Neural crest cell (in vitro differentiated cells): ENCODE measurements around the gene SLC25A44. TPM values are rescaled to one million over a fixed set of nuclear protein-coding genes. Genes with fewer than 3 reads are reported as not detected.

ENCODE experiments used
- DNase-seq: peaks from one replicate; pipeline ENCODE4 v3.0.0; 2021; ENCODE audit warnings: low read depth, mixed read lengths, low spot score
- H3K27ac Mint-ChIP-seq: one replicate; pipeline ENCODE4 v1.8.0; 2021; ENCODE audit warnings: mild to moderate bottlenecking, mixed read lengths; ENCODE audit not compliant: unreplicated experiment
- H3K27me3 Mint-ChIP-seq: 2 replicates; pipeline ENCODE4 v1.8.0; 2021; ENCODE audit warnings: low read depth, mild to moderate bottlenecking, mixed read lengths
- H3K36me3 Mint-ChIP-seq: 2 replicates; pipeline ENCODE4 v1.8.0; 2021; ENCODE audit warnings: low read depth, mild to moderate bottlenecking, mixed read lengths
- H3K4me1 Mint-ChIP-seq: 2 replicates; pipeline ENCODE4 v1.8.0; 2021; ENCODE audit warnings: mixed read lengths
- H3K4me3 Mint-ChIP-seq: one replicate; pipeline ENCODE4 v1.8.0; 2021; ENCODE audit warnings: mild to moderate bottlenecking, mixed read lengths
- H3K9me3 Mint-ChIP-seq: 2 replicates; pipeline ENCODE4 v1.8.0; 2021; ENCODE audit warnings: mixed read lengths
- total RNA-seq: library from RNA; stranded (reverse); gene quantifications from 2 replicates; pipeline ENCODE4 v1.2.1, GENCODE V29; 2021
- TF ChIP-seq, protein P1 (sequence below): fragments of 200-600 bp; sonication (generic); conservative IDR thresholded peaks from 2 replicates; pipeline ENCODE4 v1.5.0; 2021; ENCODE audit warnings: antibody characterized with exemption, mild to moderate bottlenecking

The SLC25A44 gene
- total RNA-seq, 1 donor from 2014 or later = 22.7 TPM

DNA sequence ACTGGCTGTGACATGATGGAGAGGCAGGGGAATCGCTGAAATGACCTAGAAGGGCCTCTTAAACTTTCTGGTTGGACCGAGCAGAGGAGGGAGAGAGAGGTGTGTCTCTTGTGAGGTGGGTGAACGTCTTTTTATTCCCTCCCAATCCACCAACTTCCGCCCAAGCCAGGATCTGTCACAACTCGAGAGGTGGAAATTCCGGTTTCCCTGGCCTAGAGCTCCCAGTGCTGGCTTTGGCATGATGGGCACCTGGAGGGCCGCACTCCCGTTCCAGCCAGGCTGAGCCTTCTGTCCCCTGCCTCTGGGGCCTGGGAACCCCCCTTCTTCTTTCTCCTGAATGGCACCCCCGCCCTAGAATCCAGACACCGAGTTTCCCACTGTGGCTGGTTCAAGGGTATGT, 40.5 kb upstream of the SLC25A44 start, which contains the start of gene SEMA4A:
Gene SEMA4A, plus strand, starts transcription at position 224 of the 400 bp plus-strand sequence. CDS start 994 bp downstream, outside the sequence.
- Mint-ChIP-seq H3K36me3 (no peaks in the 10 kb centered on the region), H3K9me3 (no peaks in the 10 kb centered on the region), H3K4me3 (no peak within 1 kb of the TSS), H3K27ac (peak within 1 kb of the TSS; percentile 2), H3K27me3 (peaks cover 28% of the 10 kb centered on the region), H3K4me1 (peaks cover 9% of the 10 kb centered on the region)
- DNase-seq = no peak
- TF ChIP-seq, protein P1, sequence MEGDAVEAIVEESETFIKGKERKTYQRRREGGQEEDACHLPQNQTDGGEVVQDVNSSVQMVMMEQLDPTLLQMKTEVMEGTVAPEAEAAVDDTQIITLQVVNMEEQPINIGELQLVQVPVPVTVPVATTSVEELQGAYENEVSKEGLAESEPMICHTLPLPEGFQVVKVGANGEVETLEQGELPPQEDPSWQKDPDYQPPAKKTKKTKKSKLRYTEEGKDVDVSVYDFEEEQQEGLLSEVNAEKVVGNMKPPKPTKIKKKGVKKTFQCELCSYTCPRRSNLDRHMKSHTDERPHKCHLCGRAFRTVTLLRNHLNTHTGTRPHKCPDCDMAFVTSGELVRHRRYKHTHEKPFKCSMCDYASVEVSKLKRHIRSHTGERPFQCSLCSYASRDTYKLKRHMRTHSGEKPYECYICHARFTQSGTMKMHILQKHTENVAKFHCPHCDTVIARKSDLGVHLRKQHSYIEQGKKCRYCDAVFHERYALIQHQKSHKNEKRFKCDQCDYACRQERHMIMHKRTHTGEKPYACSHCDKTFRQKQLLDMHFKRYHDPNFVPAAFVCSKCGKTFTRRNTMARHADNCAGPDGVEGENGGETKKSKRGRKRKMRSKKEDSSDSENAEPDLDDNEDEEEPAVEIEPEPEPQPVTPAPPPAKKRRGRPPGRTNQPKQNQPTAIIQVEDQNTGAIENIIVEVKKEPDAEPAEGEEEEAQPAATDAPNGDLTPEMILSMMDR = no peak

GRCh38 chr1:156154317-156154749, 39.6 kb upstream of the SLC25A44 start:
- no peak overlapping the region for H3K4me3 Mint-ChIP-seq
- no peak for DNase-seq
- peak overlapping the region; percentile 2 for H3K27ac Mint-ChIP-seq
- H3K4me1 Mint-ChIP-seq = peaks cover 9% of the 10 kb centered on the region
- H3K9me3 Mint-ChIP-seq = no peaks in the 10 kb centered on the region
- H3K27me3 Mint-ChIP-seq = peaks cover 23% of the 10 kb centered on the region
- TF ChIP-seq, protein P1 = no peak
- no peaks in the 10 kb centered on the region for H3K36me3 Mint-ChIP-seq

DNA sequence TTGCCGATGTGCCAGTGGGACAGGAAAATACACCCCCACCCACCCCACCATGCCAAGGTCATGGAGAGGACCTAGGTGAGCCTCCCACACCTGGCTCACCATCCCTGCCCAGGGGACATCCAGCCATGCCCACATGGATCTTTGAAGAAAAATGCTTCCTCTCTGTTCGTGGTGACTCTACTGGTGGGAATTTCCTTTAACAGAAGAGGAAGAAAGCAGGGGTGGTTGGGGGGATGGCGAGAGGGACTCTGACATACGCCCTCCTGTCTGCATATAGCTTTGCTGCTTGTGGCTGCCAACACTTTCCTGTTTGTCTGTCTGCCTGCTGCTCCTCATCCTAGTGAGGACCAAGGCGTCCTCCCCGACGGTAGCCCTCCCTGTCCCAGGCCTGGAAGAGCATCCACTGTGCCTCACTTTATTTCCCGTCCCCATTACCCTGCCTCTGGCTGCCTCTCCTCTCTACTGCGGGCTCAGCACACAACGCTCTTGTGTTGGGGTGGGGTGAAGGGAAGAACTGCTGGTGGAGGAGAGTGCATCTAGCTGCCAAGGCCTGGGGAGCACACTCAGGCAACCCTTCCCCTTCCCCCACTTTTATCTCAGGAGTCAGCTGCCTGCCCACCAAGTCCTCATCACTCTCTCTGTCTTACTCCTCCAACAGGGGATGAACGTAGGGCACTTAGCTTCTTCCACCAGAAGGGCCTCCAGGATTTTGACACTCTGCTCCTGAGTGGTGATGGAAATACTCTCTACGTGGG, 38.0 kb upstream of the SLC25A44 start:
- Mint-ChIP-seq H3K36me3 (no peaks in the 10 kb centered on the region), H3K4me3 (no peak overlapping the region), H3K9me3 (no peaks in the 10 kb centered on the region), H3K27me3 (peaks cover 10% of the 10 kb centered on the region), H3K4me1 (peaks cover 7% of the 10 kb centered on the region), H3K27ac (no peak overlapping the region)
- TF ChIP-seq, protein P1 = no peak
- DNase-seq = no peak

DNA sequence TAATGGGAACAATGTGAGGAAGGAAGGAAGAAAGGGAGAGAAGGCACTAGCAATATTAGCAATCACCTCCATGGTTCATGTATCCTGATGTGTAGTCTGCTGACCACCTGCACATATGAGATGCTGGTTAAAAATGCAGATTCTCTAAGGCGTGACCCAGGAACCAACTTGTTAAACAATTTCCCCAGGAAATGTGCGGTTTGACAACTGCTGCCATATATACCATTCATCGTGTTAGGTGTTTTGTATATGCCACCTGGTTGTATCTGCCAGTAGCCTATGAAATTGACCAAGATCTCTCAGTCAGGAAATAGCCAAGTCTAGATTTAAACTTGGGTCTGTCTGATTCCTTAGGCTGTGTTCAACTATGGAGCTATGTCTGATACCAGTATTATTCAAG, 36.4 kb upstream of the SLC25A44 start:
- H3K9me3 Mint-ChIP-seq = no peaks in the 10 kb centered on the region
- no peaks in the 10 kb centered on the region for H3K36me3 Mint-ChIP-seq
- no peak for DNase-seq
- H3K27ac Mint-ChIP-seq = no peak overlapping the region
- H3K4me1 Mint-ChIP-seq = peaks cover 13% of the 10 kb centered on the region
- H3K4me3 Mint-ChIP-seq = no peak overlapping the region
- TF ChIP-seq, protein P1 = no peak
- peaks cover 7% of the 10 kb centered on the region for H3K27me3 Mint-ChIP-seq

DNA sequence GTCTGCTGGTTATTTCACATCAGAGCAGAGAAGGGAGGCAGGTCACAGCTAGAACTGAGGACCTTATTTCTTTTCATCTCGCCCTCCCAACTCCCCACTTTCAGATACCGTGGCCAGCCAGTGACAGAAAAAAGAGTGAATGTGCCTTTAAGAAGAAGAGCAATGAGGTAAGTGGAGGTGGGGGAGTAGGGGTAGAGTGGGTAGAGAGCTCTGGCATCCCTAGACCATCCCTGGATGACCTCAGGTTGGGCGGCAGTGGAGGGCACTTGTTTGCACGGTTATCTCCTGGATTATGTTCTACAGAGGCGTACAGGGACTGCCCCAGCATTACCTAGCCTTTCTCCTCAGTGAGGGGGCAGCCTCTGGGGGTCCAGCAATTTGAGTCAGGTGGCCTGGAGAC, 35.9 kb upstream of the SLC25A44 start:
- Mint-ChIP-seq H3K27ac (no peak overlapping the region), H3K36me3 (no peaks in the 10 kb centered on the region), H3K27me3 (peaks cover 7% of the 10 kb centered on the region), H3K4me1 (peaks cover 13% of the 10 kb centered on the region), H3K9me3 (no peaks in the 10 kb centered on the region), H3K4me3 (no peak overlapping the region)
- DNase-seq = no peak
- TF ChIP-seq, protein P1 = no peak
